GM12878 (cell line): ENCODE measurements around the gene FLYWCH2. TPM values are rescaled to one million over a fixed set of nuclear protein-coding genes. Genes with fewer than 3 reads are reported as not detected.

Source experiments
- ATAC-seq: fragments of 200-7000 bp; cut with Tn5 transposase; 3 replicates; pipeline ENCODE4 v1.9.1; 2020; ENCODE audit warnings: mild to moderate bottlenecking, moderate library complexity
- BruUV-seq: library from RNA; stranded (reverse); fragments of 400-500 nt; replicated peaks from 2 replicates; lab custom pipeline; 2021; lab: Mats Ljungman, UMichigan
- CTCF ChIA-PET: fragments of 300-600 bp; sonication (Branson Sonifier 250); formaldehyde crosslinking; extraction: SDS; loops from one replicate; lab custom pipeline; 2021; ENCODE audit warnings: inconsistent platforms; lab: Yijun Ruan, JAX
- POLR2A ChIA-PET: fragments of 350-600 bp; formaldehyde crosslinking; extraction: SDS; loops from one replicate; lab custom pipeline; 2021; ENCODE audit warnings: inconsistent platforms; lab: Charles Lee
- RAD21 ChIA-PET: fragments of 300-600 bp; sonication (Branson Sonifier 250); formaldehyde crosslinking; loops from one replicate; lab custom pipeline; 2023; ENCODE audit warnings: antibody characterized with exemption; ENCODE audit not compliant: unreplicated experiment; lab: Charles Lee
- SMC1A ChIA-PET: fragments of 300-600 bp; sonication (Branson Sonifier 250); formaldehyde crosslinking; loops from one replicate; lab custom pipeline; 2023; ENCODE audit not compliant: unreplicated experiment, uncharacterized antibody; lab: Charles Lee
- DNase-seq: peaks from one replicate; pipeline ENCODE4 v3.0.0-alpha.2; 2011; ENCODE audit warnings: low read depth, low spot score
- FAIRE-seq: peaks from 3 replicates; lab custom pipeline; 2011; peaks lifted over from hg19 to GRCh38; lab: Jason Lieb, UNC
- H2AFZ ChIP-seq: 2 replicates; pipeline ENCODE4 v1.6.0; 2011; ENCODE audit warnings: low read depth, low read length, control low read depth; ENCODE audit not compliant: control insufficient read depth
- H3K27ac ChIP-seq: 2 replicates; pipeline ENCODE4 v1.5.1; 2011; ENCODE audit warnings: control low read depth; ENCODE audit not compliant: control insufficient read depth, insufficient read depth
- H3K27me3 ChIP-seq, 2 experiments: replicated peaks in 1 of 2; 2 replicates each; pipeline versions ENCODE4 v1.6.0 to v1.6.1; 2011; ENCODE audit warnings: low read length in 1 of 2; ENCODE audit not compliant: control insufficient read depth in 2 of 2, insufficient read depth in 2 of 2
- H3K36me3 ChIP-seq, 2 experiments: 2 replicates each; pipeline ENCODE4 v1.5.1; 2011; ENCODE audit warnings: low read length in 1 of 2; ENCODE audit not compliant: control insufficient read depth in 2 of 2, insufficient read depth in 2 of 2
- H3K4me1 ChIP-seq: 2 replicates; pipeline ENCODE4 v1.6.1; 2011; ENCODE audit warnings: mild to moderate bottlenecking, low read length, moderate library complexity, mixed read lengths; ENCODE audit not compliant: control insufficient read depth, insufficient read depth
- H3K4me2 ChIP-seq: 2 replicates; pipeline ENCODE4 v1.6.0; 2011; ENCODE audit warnings: control low read depth; ENCODE audit not compliant: control insufficient read depth, insufficient read depth
- H3K4me3 ChIP-seq: fragments of 200-600 bp; sonication (generic); 2 replicates; pipeline ENCODE4 v1.5.1; 2016
- H3K79me2 ChIP-seq: 2 replicates; pipeline ENCODE4 v1.6.0; 2011; ENCODE audit warnings: low read length; ENCODE audit not compliant: control insufficient read depth, insufficient read depth
- H3K9ac ChIP-seq: 2 replicates; pipeline ENCODE4 v1.8.0; 2011; ENCODE audit warnings: low read length, control low read depth, mixed read lengths; ENCODE audit not compliant: control insufficient read depth, insufficient read depth
- H3K9me3 ChIP-seq: replicated peaks from 3 replicates; pipeline ENCODE4 v1.5.1; 2011; ENCODE audit warnings: mild to moderate bottlenecking, low read length; ENCODE audit not compliant: control insufficient read depth, insufficient read depth
- H4K20me1 ChIP-seq: 2 replicates; pipeline ENCODE4 v1.6.0; 2011; ENCODE audit not compliant: control insufficient read depth, insufficient read depth
- ATF3 ChIP-seq: IDR thresholded peaks from 2 replicates; pipeline ENCODE4 v1.6.1; 2011; ENCODE audit warnings: low read depth, mild to moderate bottlenecking, low read length, moderate library complexity, borderline replicate concordance; ENCODE audit errors: extremely low read depth
- BRCA1 ChIP-seq: IDR thresholded peaks from 2 replicates; pipeline ENCODE4 v1.6.1; 2011; ENCODE audit warnings: low read depth, low read length, improper control_type of control experiment
- HDAC2 ChIP-seq: fragments of 200-600 bp; sonication (generic); IDR thresholded peaks from 2 replicates; pipeline ENCODE4 v1.6.1; 2017
- IKZF1 ChIP-seq: fragments of 450-650 bp; conservative IDR thresholded peaks from 2 replicates; pipeline ENCODE4 v1.6.1; 2017; ENCODE audit warnings: antibody characterized with exemption, mild to moderate bottlenecking
- MTA2 ChIP-seq: fragments of 450-650 bp; IDR thresholded peaks from 2 replicates; pipeline ENCODE4 v1.6.1; 2016; ENCODE audit warnings: low read depth, mild to moderate bottlenecking, moderate library complexity
- NR2C2 ChIP-seq: IDR thresholded peaks from 2 replicates; pipeline ENCODE4 v1.6.1; 2011; ENCODE audit warnings: borderline replicate concordance, low read depth; ENCODE audit not compliant: control insufficient read depth, insufficient read length
- PRDM15 ChIP-seq: fragments of 450-650 bp; formaldehyde crosslinking; IDR thresholded peaks from 2 replicates; pipeline ENCODE4 v1.4.0; 2020; ENCODE audit warnings: mild to moderate bottlenecking, moderate library complexity
- RBBP5 ChIP-seq: fragments of 200-600 bp; sonication (generic); conservative IDR thresholded peaks from 2 replicates; pipeline ENCODE4 v1.6.1; 2016
- TAF1 ChIP-seq: IDR thresholded peaks from 2 replicates; pipeline ENCODE4 v1.6.1; 2011; ENCODE audit warnings: mild to moderate bottlenecking, low read depth, low read length, borderline replicate concordance
- TCF3 ChIP-seq: IDR thresholded peaks from 2 replicates; pipeline ENCODE4 v1.6.1; 2012; ENCODE audit warnings: low read depth, mild to moderate bottlenecking, low read length, borderline replicate concordance; ENCODE audit not compliant: insufficient read depth
- ZNF207 ChIP-seq: fragments of 450-650 bp; IDR thresholded peaks from 2 replicates; pipeline ENCODE4 v1.6.1; 2014; ENCODE audit warnings: antibody characterized with exemption, mild to moderate bottlenecking, borderline replicate concordance
- WGBS: methylation state at CpG from one replicate; pipeline ENCODE4 v1.1.6; 2016; ENCODE audit warnings: low lambda C conversion rate; ENCODE audit not compliant: insufficient replicate concordance, insufficient coverage; ENCODE audit errors: missing lambda C conversion rate; 5-methylcytosine and 5-hydroxymethylcytosine counted together
- in situ Hi-C: fragments of 300-500 bp; cut with MboI; formaldehyde crosslinking; loops from 9 replicates; pipeline ENCODE4 v1.14.3; 2018; ENCODE audit warnings: mixed read lengths
- intact Hi-C: fragments of 100-400 bp; cut with micrococcal nuclease; formaldehyde crosslinking; loops from one replicate; pipeline ENCODE4 v1.14.2; 2022; ENCODE audit not compliant: unreplicated experiment
- polyA plus RNA-seq, 11 experiments: library from polyadenylated mRNA; depleted of rRNA in 4 of 11; unstranded in 6 of 11; stranded (reverse) in 5 of 11; fragments of >200 nt; fragmentation: Nextera tagmentation in 4 of 11; fragmentation: Illumina TruSeq in 1 of 11; extraction: Ambion mirVana in 4 of 11; extraction: Trizol in 1 of 11; gene quantifications; 1 replicate in 1 of 11; 2 replicates in 10 of 11; pipeline versions ENCODE4 v1.2.1 to v1.2.3, GENCODE V29; 2011 to 2016; ENCODE audit warnings: inconsistent platforms in 2 of 11, missing spikeins in 2 of 11, low read depth in 1 of 11
- total RNA-seq, 4 experiments: library from RNA; depleted of rRNA in 3 of 4; stranded (reverse); fragments of >200 nt in 3 of 4; fragmentation: Illumina TruSeq in 1 of 4; extraction: Trizol in 1 of 4; gene quantifications; 2 replicates each; pipeline versions ENCODE4 v1.2.1 to v1.2.3, GENCODE V29; 2013 to 2021
- TF ChIP-seq, protein P1 (sequence below): IDR thresholded peaks from 2 replicates; pipeline ENCODE4 v1.6.1; 2011; ENCODE audit warnings: borderline replicate concordance, low read depth, mild to moderate bottlenecking, moderate library complexity, mixed read lengths, low read length; ENCODE audit not compliant: insufficient read depth; ENCODE audit errors: extremely low read length

FLYWCH2 gene
- total and polyA plus RNA-seq, 10 of the 15 experiments (the other 5 are each of a cell fraction or from before 2014, with no cell fraction given): 0.27 to 43.1 (median 17.7) TPM

GRCh38 chr16:2857451-2858244 is 25.4 kb upstream of the FLYWCH2 start, which contains the start of gene PRSS22:
Gene PRSS22, minus strand, starts transcription at chr16:2858170. Its CDS starts 66 bp downstream, at chr16:2858104.
- Histone ChIP-seq H4K20me1 (no peaks in the 10 kb centered on the region), H3K4me1 (no peaks in the 10 kb centered on the region), H2AFZ (peak within 1 kb of the TSS; percentile 17; the same call in 1 of the 2 replicates), H3K4me3 (no peak within 1 kb of the TSS), H3K79me2 (no peaks in the 10 kb centered on the region), H3K9ac (no peak within 1 kb of the TSS), H3K36me3 (no peaks in the 10 kb centered on the region), H3K27me3 (no peaks in the 10 kb centered on the region; a peak in 1 of 4 replicates), H3K4me2 (no peak within 1 kb of the TSS), H3K27ac (no peak within 1 kb of the TSS), H3K9me3 (peaks cover 3% of the 10 kb centered on the region; the same call in 2 of the 3 replicates)
- no peak for DNase-seq
- in situ Hi-C loops: no loop called here
- RAD21 ChIA-PET: no interaction called here
- SMC1A ChIA-PET: no interaction called here
- CTCF ChIA-PET: no interaction called here
- WGBS: 4% methylated on average over 38 of the region's 42 CpGs
- no peak for TF ChIP-seq HDAC2
- TF ChIP-seq ATF3: no peak
- no peak for TF ChIP-seq MTA2
- TF ChIP-seq, protein P1, sequence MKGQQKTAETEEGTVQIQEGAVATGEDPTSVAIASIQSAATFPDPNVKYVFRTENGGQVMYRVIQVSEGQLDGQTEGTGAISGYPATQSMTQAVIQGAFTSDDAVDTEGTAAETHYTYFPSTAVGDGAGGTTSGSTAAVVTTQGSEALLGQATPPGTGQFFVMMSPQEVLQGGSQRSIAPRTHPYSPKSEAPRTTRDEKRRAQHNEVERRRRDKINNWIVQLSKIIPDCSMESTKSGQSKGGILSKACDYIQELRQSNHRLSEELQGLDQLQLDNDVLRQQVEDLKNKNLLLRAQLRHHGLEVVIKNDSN: no peak
- no peak for TF ChIP-seq BRCA1
- no peak for TF ChIP-seq TCF3
- TF ChIP-seq NR2C2: no peak
- TF ChIP-seq PRDM15: no peak
- TF ChIP-seq RBBP5: no peak
- TF ChIP-seq TAF1: no peak
- no peak for TF ChIP-seq IKZF1
- TF ChIP-seq ZNF207: no peak
- ATAC-seq: no peak; the same call in 2 of the 3 replicates
- intact Hi-C loops: loop anchor here (10.0 kb wide), 1 partner anchor 53 kb away; no protein-coding TSS in a partner anchor
- POLR2A ChIA-PET: no interaction called here
- no peak for FAIRE-seq
- no TSS peak for BruUV-seq
